ENCODE results near the gene APBB3. TPM values are rescaled to one million over a fixed set of nuclear protein-coding genes. Genes with fewer than 3 reads are reported as not detected.

APBB3 gene
- total RNA-seq, 1 experiment from 2014 or later, result 22.7 TPM

- POLR2A ChIA-PET, result interaction anchor here (1.0 to 12.0 kb wide), 6 partner anchors 9 to 102 kb away, joined by 3 to 188 read pairs (median 22); partner anchors contain the start of genes EIF4EBP3, IK, NDUFA2 and TMCO6
- peaks cover 17% of the 10 kb centered on the region for H3K36me3 Mint-ChIP-seq (ENCODE audit: insufficient read depth, unreplicated experiment)
- H3K27me3 Mint-ChIP-seq (ENCODE audit: insufficient read depth, unreplicated experiment), result no peaks in the 10 kb centered on the region
- CTCF ChIA-PET, result interaction anchor here (1.4 to 4.3 kb wide), 3 partner anchors 13 to 77 kb away, joined by 5 to 28 read pairs (median 7); partner anchors contain the start of gene TMCO6
- no peaks in the 10 kb centered on the region for H3K9me3 Mint-ChIP-seq (ENCODE audit: unreplicated experiment)
- no peak overlapping the region for H3K4me3 Mint-ChIP-seq (ENCODE audit: unreplicated experiment)
- no peak for DNase-seq (ENCODE audit: unreplicated experiment)
- H3K27ac Mint-ChIP-seq (ENCODE audit: low read depth, unreplicated experiment), result no peak overlapping the region
- TF ChIP-seq CTCF (IDR thresholded peaks at IDR 0.05; ENCODE audit: unreplicated experiment), result no peak
- no TSS peak for BruUV-seq (replicated peaks)
- peaks cover 23% of the 10 kb centered on the region for H3K4me1 Mint-ChIP-seq (ENCODE audit: insufficient read depth, unreplicated experiment)
- intact Hi-C loops (cut with micrococcal nuclease), result no loop called here
Measured at GRCh38 chr5:140561753-140562523, 2.5 kb downstream of the APBB3 start.

GRCh38 chr5:140560227-140560626 is 4.2 kb downstream of the APBB3 start:
- H3K27ac Mint-ChIP-seq (ENCODE audit: low read depth, unreplicated experiment), result no peak overlapping the region
- no peak for TF ChIP-seq CTCF (IDR thresholded peaks at IDR 0.05; ENCODE audit: unreplicated experiment)
- ChIA-PET POLR2A (interaction anchor here (0.9 to 12.0 kb wide), 4 partner anchors 12 to 87 kb away, joined by 3 to 188 read pairs (median 12); partner anchors contain the start of genes EIF4EBP3, IK and NDUFA2), CTCF (interaction anchor here (0.6 to 4.5 kb wide), 4 partner anchors 13 to 187 kb away, joined by 3 to 27 read pairs (median 6); partner anchors contain the start of gene EIF4EBP3)
- BruUV-seq (replicated peaks), result no TSS peak
- no peak for DNase-seq (ENCODE audit: unreplicated experiment)
- H3K4me1 Mint-ChIP-seq (ENCODE audit: insufficient read depth, unreplicated experiment), result peaks cover 28% of the 10 kb centered on the region
- peaks cover 19% of the 10 kb centered on the region for H3K36me3 Mint-ChIP-seq (ENCODE audit: insufficient read depth, unreplicated experiment)
- no peaks in the 10 kb centered on the region for H3K27me3 Mint-ChIP-seq (ENCODE audit: insufficient read depth, unreplicated experiment)
- H3K4me3 Mint-ChIP-seq (ENCODE audit: unreplicated experiment), result no peak overlapping the region
- H3K9me3 Mint-ChIP-seq (ENCODE audit: unreplicated experiment), result no peaks in the 10 kb centered on the region
- intact Hi-C loops (cut with micrococcal nuclease), result no loop called here

- CTCF ChIA-PET, result interaction anchor here (0.5 to 4.5 kb wide), 6 partner anchors 11 to 200 kb away, joined by 4 to 27 read pairs (median 4); partner anchors contain the start of genes EIF4EBP3 and TMCO6
- TF ChIP-seq CTCF (IDR thresholded peaks at IDR 0.05; ENCODE audit: unreplicated experiment), result no peak
- no TSS peak for BruUV-seq (replicated peaks)
- Mint-ChIP-seq H3K9me3 (ENCODE audit: unreplicated experiment) (no peaks in the 10 kb centered on the region), H3K27ac (ENCODE audit: low read depth, unreplicated experiment) (peak overlapping the region; percentile 91), H3K27me3 (ENCODE audit: insufficient read depth, unreplicated experiment) (no peaks in the 10 kb centered on the region), H3K36me3 (ENCODE audit: insufficient read depth, unreplicated experiment) (peaks cover 21% of the 10 kb centered on the region), H3K4me3 (ENCODE audit: unreplicated experiment) (no peak overlapping the region), H3K4me1 (ENCODE audit: insufficient read depth, unreplicated experiment) (peaks cover 34% of the 10 kb centered on the region)
- intact Hi-C loops (cut with micrococcal nuclease), result loop anchor here (5.0 kb wide), 1 partner anchor 159 kb away; no protein-coding TSS in a partner anchor
- DNase-seq (ENCODE audit: unreplicated experiment), result no peak
- POLR2A ChIA-PET, result interaction anchor here (0.9 to 12.0 kb wide), 7 partner anchors 10 to 157 kb away, joined by 3 to 188 read pairs (median 8); partner anchors contain the start of genes ANKHD1, EIF4EBP3, IK and NDUFA2
Measured at GRCh38 chr5:140558542-140558941, 5.9 kb downstream of the APBB3 start.

GRCh38 chr5:140557965-140558364 is 6.4 kb downstream of the APBB3 start:
- no peak for DNase-seq (ENCODE audit: unreplicated experiment)
- peak overlapping the region; percentile 87 for H3K4me3 Mint-ChIP-seq (ENCODE audit: unreplicated experiment)
- H3K27ac Mint-ChIP-seq (ENCODE audit: low read depth, unreplicated experiment), result peak overlapping the region; percentile 91
- BruUV-seq (replicated peaks), result no TSS peak
- CTCF ChIA-PET, result interaction anchor here (0.8 to 4.5 kb wide), 5 partner anchors 10 to 186 kb away, joined by 4 to 27 read pairs (median 4); partner anchors contain the start of genes EIF4EBP3 and TMCO6
- H3K9me3 Mint-ChIP-seq (ENCODE audit: unreplicated experiment), result no peaks in the 10 kb centered on the region
- intact Hi-C loops (cut with micrococcal nuclease), result loop anchor here (5.0 kb wide), 1 partner anchor 159 kb away; no protein-coding TSS in a partner anchor
- POLR2A ChIA-PET, result interaction anchor here (0.5 to 12.0 kb wide), 25 partner anchors 8 to 185 kb away, joined by 3 to 188 read pairs (median 7); partner anchors contain the start of genes ANKHD1, CD14, EIF4EBP3 and HARS1
- peaks cover 27% of the 10 kb centered on the region for H3K36me3 Mint-ChIP-seq (ENCODE audit: insufficient read depth, unreplicated experiment)
- H3K4me1 Mint-ChIP-seq (ENCODE audit: insufficient read depth, unreplicated experiment), result peaks cover 38% of the 10 kb centered on the region
- H3K27me3 Mint-ChIP-seq (ENCODE audit: insufficient read depth, unreplicated experiment), result no peaks in the 10 kb centered on the region
- no peak for TF ChIP-seq CTCF (IDR thresholded peaks at IDR 0.05; ENCODE audit: unreplicated experiment)
